ENCODE results near the gene ROPN1L.
A peak's percentile ranks its signal among the peaks of the same experiment; 100 is the strongest.

The ROPN1L gene

GRCh38 chr5:10418654-10419345, 22.9 kb upstream of the ROPN1L start:
- TF ChIP-seq, protein P1, sequence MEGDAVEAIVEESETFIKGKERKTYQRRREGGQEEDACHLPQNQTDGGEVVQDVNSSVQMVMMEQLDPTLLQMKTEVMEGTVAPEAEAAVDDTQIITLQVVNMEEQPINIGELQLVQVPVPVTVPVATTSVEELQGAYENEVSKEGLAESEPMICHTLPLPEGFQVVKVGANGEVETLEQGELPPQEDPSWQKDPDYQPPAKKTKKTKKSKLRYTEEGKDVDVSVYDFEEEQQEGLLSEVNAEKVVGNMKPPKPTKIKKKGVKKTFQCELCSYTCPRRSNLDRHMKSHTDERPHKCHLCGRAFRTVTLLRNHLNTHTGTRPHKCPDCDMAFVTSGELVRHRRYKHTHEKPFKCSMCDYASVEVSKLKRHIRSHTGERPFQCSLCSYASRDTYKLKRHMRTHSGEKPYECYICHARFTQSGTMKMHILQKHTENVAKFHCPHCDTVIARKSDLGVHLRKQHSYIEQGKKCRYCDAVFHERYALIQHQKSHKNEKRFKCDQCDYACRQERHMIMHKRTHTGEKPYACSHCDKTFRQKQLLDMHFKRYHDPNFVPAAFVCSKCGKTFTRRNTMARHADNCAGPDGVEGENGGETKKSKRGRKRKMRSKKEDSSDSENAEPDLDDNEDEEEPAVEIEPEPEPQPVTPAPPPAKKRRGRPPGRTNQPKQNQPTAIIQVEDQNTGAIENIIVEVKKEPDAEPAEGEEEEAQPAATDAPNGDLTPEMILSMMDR (IDR thresholded peaks at IDR 0.05; ENCODE audit: control insufficient read depth, extremely low read depth, insufficient read depth): no peak
- H3K4me3 ChIP-seq (ENCODE audit: low read depth, low read length): no peak overlapping the region
- DNase-seq (ENCODE audit: low read depth): no peak

- DNase-seq (ENCODE audit: low read depth): no peak
Measured at GRCh38 chr5:10420468-10420867, 21.2 kb upstream of the ROPN1L start.

GRCh38 chr5:10420932-10421331, 20.7 kb upstream of the ROPN1L start:
- no peak overlapping the region for H3K4me3 ChIP-seq (ENCODE audit: low read depth, low read length)
- DNase-seq (ENCODE audit: low read depth): no peak
- TF ChIP-seq, protein P1 (IDR thresholded peaks at IDR 0.05; ENCODE audit: control insufficient read depth, extremely low read depth, insufficient read depth): no peak

More at GRCh38 chr5:10420468-10420867, 21.2 kb upstream of the ROPN1L start:
- no peak overlapping the region for H3K4me3 ChIP-seq (ENCODE audit: low read depth, low read length)
- TF ChIP-seq, protein P1 (IDR thresholded peaks at IDR 0.05; ENCODE audit: control insufficient read depth, extremely low read depth, insufficient read depth): no peak

- TF ChIP-seq, protein P1 (IDR thresholded peaks at IDR 0.05; ENCODE audit: control insufficient read depth, extremely low read depth, insufficient read depth): no peak
- H3K4me3 ChIP-seq (ENCODE audit: low read depth, low read length): no peak overlapping the region
- no peak for DNase-seq (ENCODE audit: low read depth)
Measured at GRCh38 chr5:10421896-10422691, 19.6 kb upstream of the ROPN1L start.

DNA sequence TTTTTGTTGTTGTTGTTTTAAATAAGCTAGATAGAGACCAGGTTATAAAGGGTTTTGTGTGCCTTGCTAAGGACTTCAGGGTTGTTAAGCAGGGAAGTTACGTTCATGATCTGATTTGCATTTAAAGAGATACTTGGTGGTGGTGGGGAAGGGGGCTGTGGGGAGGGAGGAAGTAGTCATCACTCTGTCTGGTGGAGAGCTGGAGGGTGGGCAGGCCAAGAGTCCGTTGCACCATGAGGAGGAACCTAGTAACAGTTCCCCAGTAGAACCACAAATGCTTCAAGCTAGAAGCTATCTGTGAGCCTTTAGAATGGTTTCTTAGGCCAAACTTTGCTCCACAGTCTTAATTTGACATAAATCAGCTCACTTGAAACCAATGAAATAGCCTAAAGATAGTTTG, 18.7 kb upstream of the ROPN1L start:
- no peak for DNase-seq (ENCODE audit: low read depth)
- TF ChIP-seq, protein P1 (IDR thresholded peaks at IDR 0.05; ENCODE audit: control insufficient read depth, extremely low read depth, insufficient read depth): no peak
- H3K4me3 ChIP-seq (ENCODE audit: low read depth, low read length): no peak overlapping the region

GRCh38 chr5:10424124-10424731, 17.5 kb upstream of the ROPN1L start:
- TF ChIP-seq, protein P1 (IDR thresholded peaks at IDR 0.05; ENCODE audit: control insufficient read depth, extremely low read depth, insufficient read depth): peak; percentile 50
- H3K4me3 ChIP-seq (ENCODE audit: low read depth, low read length): no peak overlapping the region
- no peak for DNase-seq (ENCODE audit: low read depth)
